Measurements from ENCODE around the gene TMEM209.

DNA sequence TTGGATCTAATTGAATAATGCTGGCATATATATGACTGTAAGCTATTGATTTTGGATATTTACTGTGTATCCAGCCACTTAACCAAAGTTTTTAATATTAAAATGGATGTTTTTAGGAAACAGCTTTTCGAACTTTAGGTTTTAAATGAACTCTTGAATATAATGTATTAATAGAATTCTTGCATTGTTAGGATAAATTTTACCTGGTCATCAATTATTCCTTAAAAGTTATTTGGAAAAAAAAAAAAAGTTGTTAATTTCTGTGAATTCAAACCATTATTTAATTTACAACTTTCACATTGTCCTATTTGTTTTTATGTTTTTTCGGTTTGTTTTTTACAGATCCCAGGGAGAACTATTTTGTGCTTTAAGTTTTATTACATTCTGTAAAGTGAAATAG is 9.8 kb downstream of the TMEM209 start:
- TF ChIP-seq, protein P1, sequence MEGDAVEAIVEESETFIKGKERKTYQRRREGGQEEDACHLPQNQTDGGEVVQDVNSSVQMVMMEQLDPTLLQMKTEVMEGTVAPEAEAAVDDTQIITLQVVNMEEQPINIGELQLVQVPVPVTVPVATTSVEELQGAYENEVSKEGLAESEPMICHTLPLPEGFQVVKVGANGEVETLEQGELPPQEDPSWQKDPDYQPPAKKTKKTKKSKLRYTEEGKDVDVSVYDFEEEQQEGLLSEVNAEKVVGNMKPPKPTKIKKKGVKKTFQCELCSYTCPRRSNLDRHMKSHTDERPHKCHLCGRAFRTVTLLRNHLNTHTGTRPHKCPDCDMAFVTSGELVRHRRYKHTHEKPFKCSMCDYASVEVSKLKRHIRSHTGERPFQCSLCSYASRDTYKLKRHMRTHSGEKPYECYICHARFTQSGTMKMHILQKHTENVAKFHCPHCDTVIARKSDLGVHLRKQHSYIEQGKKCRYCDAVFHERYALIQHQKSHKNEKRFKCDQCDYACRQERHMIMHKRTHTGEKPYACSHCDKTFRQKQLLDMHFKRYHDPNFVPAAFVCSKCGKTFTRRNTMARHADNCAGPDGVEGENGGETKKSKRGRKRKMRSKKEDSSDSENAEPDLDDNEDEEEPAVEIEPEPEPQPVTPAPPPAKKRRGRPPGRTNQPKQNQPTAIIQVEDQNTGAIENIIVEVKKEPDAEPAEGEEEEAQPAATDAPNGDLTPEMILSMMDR (IDR thresholded peaks at IDR 0.05): no peak
- TF ChIP-seq POLR2A (IDR thresholded peaks at IDR 0.05): no peak

Data from body of pancreas (tissue), 4 donors.